Measurements from ENCODE around the gene POLR2B. TPM values are rescaled to one million over a fixed set of nuclear protein-coding genes. Genes with fewer than 3 reads are reported as not detected.

The POLR2B gene
- total RNA-seq, 1 experiment from 2014 or later = 108 TPM

GRCh38 chr4:56976283-56976836 lies 2.3 kb upstream of the POLR2B start:
- no peaks in the 10 kb centered on the region for H3K9me3 ChIP-seq (ENCODE audit: control insufficient read depth, low read depth, low read length)
- H4K20me1 ChIP-seq (ENCODE audit: control insufficient read depth, insufficient read depth, insufficient read length) = no peaks in the 10 kb centered on the region
- no peak overlapping the region for H4K5ac ChIP-seq (ENCODE audit: insufficient read length, low read depth, low read length)
- peak overlapping the region; percentile 84 for H3K4me2 ChIP-seq (ENCODE audit: insufficient read depth, insufficient read length, low read length)
- no peak for TF ChIP-seq CTCF (conservative IDR thresholded peaks at IDR 0.05)
- WGBS (ENCODE audit: extremely low coverage, insufficient read length, low lambda C conversion rate) = no CpG with 5 or more reads among the region's 35 CpGs
- no peak overlapping the region for H2BK5ac ChIP-seq (ENCODE audit: insufficient read length, low read length)
- H4K8ac ChIP-seq (replicated peaks; ENCODE audit: insufficient read length, low read depth, low read length) = no peak overlapping the region
- H3K23ac ChIP-seq (ENCODE audit: insufficient read length, low read depth, low read length) = no peak overlapping the region
- H2AK5ac ChIP-seq (ENCODE audit: insufficient read length, low read length) = no peak overlapping the region
- H3K4me1 ChIP-seq (ENCODE audit: insufficient read depth, low read length) = no peaks in the 10 kb centered on the region; the same call in 1 of the 2 replicates
- H2BK120ac ChIP-seq (ENCODE audit: low read depth, low read length, poor library complexity, severe bottlenecking) = no peak overlapping the region
- peaks cover 35% of the 10 kb centered on the region for H3K79me2 ChIP-seq (ENCODE audit: insufficient read depth, low read length)
- H3K36me3 Mint-ChIP-seq (ENCODE audit: insufficient read depth in 1 of 3, low read depth in 3 of 3) = peaks cover 27 to 41% (median 33%) of the 10 kb centered on the region in 3 experiments
- H3K56ac ChIP-seq (ENCODE audit: insufficient read length, low read depth, low read length) = no peak overlapping the region
- no peaks in the 10 kb centered on the region for H3K27me3 ChIP-seq (ENCODE audit: insufficient read depth, low read length)
- H3K9ac ChIP-seq (ENCODE audit: extremely low read depth, insufficient read length, low read length) = peak overlapping the region; percentile 61
- no peak overlapping the region for H3K27ac ChIP-seq (ENCODE audit: insufficient read length, low read depth, low read length)
- H3K18ac ChIP-seq (ENCODE audit: insufficient read length, low read depth, low read length) = no peak overlapping the region
- no peak for DNase-seq
- no peak overlapping the region for H4K91ac ChIP-seq (ENCODE audit: insufficient read length, low read depth, low read length)
- H3T11ph ChIP-seq (ENCODE audit: low read length) = no peak overlapping the region
- H2AFZ ChIP-seq (ENCODE audit: low read length) = no peak overlapping the region
- H3K4me3 Mint-ChIP-seq = peak overlapping the region; percentile 100
- H2BK15ac ChIP-seq (ENCODE audit: low read depth, low read length) = no peak overlapping the region
- no peak overlapping the region for H2BK20ac ChIP-seq (ENCODE audit: low read depth, low read length, poor library complexity, severe bottlenecking)
- no peak overlapping the region for H2BK12ac ChIP-seq (ENCODE audit: insufficient read length, low read depth, low read length)
- peaks cover 11 to 17% of the 10 kb centered on the region in 2 experiments for H3K4me1 Mint-ChIP-seq
- no peaks in the 10 kb centered on the region for H3K79me1 ChIP-seq (ENCODE audit: insufficient read depth, low read depth, low read length, poor library complexity, severe bottlenecking)
- H3K27ac Mint-ChIP-seq = no peak overlapping the region
- no peak overlapping the region for H3K4ac ChIP-seq (ENCODE audit: low read depth, low read length)
- peak overlapping the region; percentile 26; the same call in 1 of the 2 replicates for H3K14ac ChIP-seq (ENCODE audit: insufficient read depth, low read length)
- H3K23me2 ChIP-seq (ENCODE audit: insufficient read length, low read depth, low read length, poor library complexity, severe bottlenecking) = peaks cover 11% of the 10 kb centered on the region
- no peaks in the 10 kb centered on the region for H3K27me3 Mint-ChIP-seq (ENCODE audit: low read depth)
- no peaks in the 10 kb centered on the region; a peak in 3 of 5 replicates for H3K9me3 Mint-ChIP-seq

Measured in H9 (cell line).